IMR-90 (cell line): ENCODE data around the gene TAF1B. TPM values are rescaled to one million over a fixed set of nuclear protein-coding genes. Genes with fewer than 3 reads are reported as not detected.
A peak's percentile ranks its signal among the peaks of the same experiment; 100 is the strongest.

Experiments
- ATAC-seq: fragments of 200-7000 bp; cut with Tn5 transposase; 2 replicates; pipeline ENCODE4 v1.9.1; 2020; ENCODE audit warnings: low read depth, mild to moderate bottlenecking, moderate library complexity
- BruUV-seq: library from RNA; stranded (reverse); fragments of 400-500 nt; replicated peaks from 2 replicates; lab custom pipeline; 2021; lab: Mats Ljungman, UMichigan
- CTCF ChIA-PET: fragments of 300-600 bp; formaldehyde crosslinking; extraction: SDS; loops from one replicate; lab custom pipeline; 2021; ENCODE audit warnings: antibody characterized with exemption; lab: Yijun Ruan, JAX
- POLR2A ChIA-PET: fragments of 300-600 bp; sonication (Branson Sonifier 250); formaldehyde crosslinking; loops from one replicate; lab custom pipeline; 2022; ENCODE audit warnings: antibody characterized with exemption; ENCODE audit not compliant: unreplicated experiment; lab: Charles Lee
- DNase-seq: peaks from one replicate; pipeline ENCODE4 v3.0.0; 2013
- H2AFZ ChIP-seq: replicated peaks from 2 replicates; pipeline ENCODE3; 2013; ENCODE audit warnings: low read length, mild to moderate bottlenecking; ENCODE audit not compliant: poor library complexity
- H2AK5ac ChIP-seq: 2 replicates; pipeline ENCODE4 v1.6.1; 2013; ENCODE audit warnings: low read depth, low read length, inconsistent platforms
- H2AK9ac ChIP-seq: replicated peaks from 2 replicates; pipeline ENCODE3; 2013; ENCODE audit warnings: mild to moderate bottlenecking, low read depth, low read length, moderate library complexity; ENCODE audit not compliant: poor library complexity
- H2BK120ac ChIP-seq: 2 replicates; pipeline ENCODE4 v1.6.1; 2013; ENCODE audit warnings: low read depth, low read length, inconsistent platforms
- H2BK15ac ChIP-seq: 3 replicates; pipeline ENCODE4 v1.6.1; 2013; ENCODE audit warnings: low read depth, low read length, inconsistent platforms
- H2BK20ac ChIP-seq: 2 replicates; pipeline ENCODE4 v1.6.1; 2013; ENCODE audit warnings: low read depth, mild to moderate bottlenecking, inconsistent platforms, low read length, moderate library complexity
- H2BK5ac ChIP-seq: 2 replicates; pipeline ENCODE4 v1.6.1; 2013; ENCODE audit warnings: mild to moderate bottlenecking, low read depth, low read length, inconsistent platforms; ENCODE audit not compliant: poor library complexity, severe bottlenecking
- H3K14ac ChIP-seq: replicated peaks from 2 replicates; pipeline ENCODE4 v1.6.1; 2013; ENCODE audit warnings: low read depth, low read length, inconsistent platforms
- H3K18ac ChIP-seq: 2 replicates; pipeline ENCODE4 v1.6.1; 2013; ENCODE audit warnings: low read depth, low read length, control low read depth
- H3K23ac ChIP-seq: 2 replicates; pipeline ENCODE4 v1.6.1; 2013; ENCODE audit warnings: low read depth, low read length, inconsistent platforms
- H3K27ac ChIP-seq: 2 replicates; pipeline ENCODE4 v1.5.1; 2013; ENCODE audit warnings: mild to moderate bottlenecking, control low read depth, low read length; ENCODE audit not compliant: insufficient read depth
- H3K27me3 ChIP-seq: 2 replicates; pipeline ENCODE4 v1.6.1; 2013; ENCODE audit warnings: low read length; ENCODE audit not compliant: control insufficient read depth, insufficient read depth
- H3K36me3 ChIP-seq: 2 replicates; pipeline ENCODE4 v1.6.1; 2013; ENCODE audit warnings: low read length, mixed read lengths; ENCODE audit not compliant: control insufficient read depth, insufficient read depth
- H3K4ac ChIP-seq: 2 replicates; pipeline ENCODE4 v1.6.1; 2013; ENCODE audit warnings: low read depth, low read length, inconsistent platforms
- H3K4me1 ChIP-seq: 2 replicates; pipeline ENCODE4 v1.6.1; 2013; ENCODE audit warnings: low read length, mixed read lengths; ENCODE audit not compliant: control insufficient read depth, insufficient read depth
- H3K4me2 ChIP-seq: 2 replicates; pipeline ENCODE4 v1.6.1; 2013; ENCODE audit warnings: low read depth, mild to moderate bottlenecking, control low read depth, low read length, moderate library complexity
- H3K4me3 ChIP-seq: 2 replicates; pipeline ENCODE4 v1.5.1; 2013; ENCODE audit warnings: low read depth, mild to moderate bottlenecking, control low read depth, low read length, moderate library complexity; ENCODE audit not compliant: insufficient read depth
- H3K56ac ChIP-seq: 2 replicates; pipeline ENCODE4 v1.6.1; 2013; ENCODE audit warnings: low read length, inconsistent platforms; ENCODE audit not compliant: insufficient read depth; ENCODE audit errors: extremely low read depth
- H3K79me1 ChIP-seq, 2 experiments: 2 replicates each; pipeline ENCODE4 v1.6.1; 2013; ENCODE audit warnings: low read length in 2 of 2, inconsistent platforms in 1 of 2, low read depth in 1 of 2
- H3K9ac ChIP-seq: 2 replicates; pipeline ENCODE4 v1.6.1; 2013; ENCODE audit warnings: low read depth, low read length, control low read depth
- H3K9me1 ChIP-seq: 2 replicates; pipeline ENCODE4 v1.6.1; 2013; ENCODE audit warnings: low read length, inconsistent platforms; ENCODE audit not compliant: insufficient read depth
- H3K9me3 ChIP-seq: 2 replicates; pipeline ENCODE4 v1.6.1; 2013; ENCODE audit warnings: low read length; ENCODE audit not compliant: control insufficient read depth, insufficient read depth
- H4K20me1 ChIP-seq: 2 replicates; pipeline ENCODE4 v1.6.1; 2013; ENCODE audit warnings: low read length, inconsistent platforms; ENCODE audit not compliant: insufficient read depth
- H4K5ac ChIP-seq: 2 replicates; pipeline ENCODE4 v1.6.1; 2013; ENCODE audit warnings: mild to moderate bottlenecking, low read depth, low read length, control low read depth
- H4K8ac ChIP-seq, 2 experiments: 2 replicates each; pipeline ENCODE4 v1.6.1; 2013; ENCODE audit warnings: low read depth in 2 of 2, low read length in 2 of 2, control low read depth in 1 of 2, inconsistent platforms in 1 of 2
- H4K91ac ChIP-seq: 2 replicates; pipeline ENCODE4 v1.6.1; 2013; ENCODE audit warnings: low read depth, low read length, inconsistent platforms; ENCODE audit not compliant: insufficient read depth
- BHLHE40 ChIP-seq: fragments of 150-350 bp; IDR thresholded peaks from 2 replicates; pipeline ENCODE4 v1.6.1; 2016; ENCODE audit warnings: mild to moderate bottlenecking, low read depth, low read length
- CEBPB ChIP-seq: IDR thresholded peaks from 2 replicates; pipeline ENCODE4 v1.6.1; 2012; ENCODE audit warnings: low read depth, low read length, improper control_type of control experiment
- CHD1 ChIP-seq: IDR thresholded peaks from 2 replicates; pipeline ENCODE4 v1.6.1; 2012; ENCODE audit warnings: low read depth, low read length, improper control_type of control experiment
- FOS ChIP-seq: fragments of 150-350 bp; IDR thresholded peaks from 2 replicates; pipeline ENCODE4 v1.6.1; 2016; ENCODE audit warnings: low read depth, low read length
- MAZ ChIP-seq: IDR thresholded peaks from 2 replicates; pipeline ENCODE4 v1.6.1; 2012; ENCODE audit warnings: low read depth, mild to moderate bottlenecking, low read length, improper control_type of control experiment, moderate library complexity, borderline replicate concordance
- NFE2L2 ChIP-seq: fragments of 150-350 bp; IDR thresholded peaks from 2 replicates; pipeline ENCODE4 v1.6.1; 2016; ENCODE audit warnings: low read depth, mild to moderate bottlenecking, low read length
- POLR2A ChIP-seq: IDR thresholded peaks from 2 replicates; pipeline ENCODE4 v1.6.1; 2012; ENCODE audit warnings: mild to moderate bottlenecking, low read depth, low read length
- SMC3 ChIP-seq: fragments of 150-350 bp; IDR thresholded peaks from 2 replicates; pipeline ENCODE4 v1.6.1; 2016; ENCODE audit warnings: low read depth, mild to moderate bottlenecking, antibody characterized with exemption, low read length, moderate library complexity
- WGBS, 2 experiments: methylation state at CpG; one replicate each; pipeline versions ENCODE4 v1.1.5 to v1.1.7; 2013; ENCODE audit warnings: missing lambda C conversion rate in 2 of 2; ENCODE audit not compliant: insufficient read length in 1 of 2; ENCODE audit errors: extremely low coverage in 2 of 2; 5-methylcytosine and 5-hydroxymethylcytosine counted together
- dilution Hi-C: fragments of 300-500 bp; cut with HindIII; formaldehyde crosslinking; loops from one replicate; pipeline ENCODE4 v1.14.3; 2018; ENCODE audit warnings: low sequenced_read_pairs; ENCODE audit not compliant: unreplicated experiment
- in situ Hi-C: fragments of 300-500 bp; cut with MboI; formaldehyde crosslinking; loops from 3 replicates; pipeline ENCODE4 v1.14.3; 2019; ENCODE audit warnings: low sequenced_read_pairs, inconsistent platforms, mixed read lengths
- intact Hi-C: fragments of 100-400 bp; cut with micrococcal nuclease; formaldehyde crosslinking; loops from 2 replicates; pipeline ENCODE4 v1.10.0; 2022
- polyA plus RNA-seq, 3 experiments: library from polyadenylated mRNA; depleted of rRNA; stranded (reverse); fragments of >200 nt; gene quantifications; 2 replicates each; pipeline ENCODE4 v1.2.3, GENCODE V29; 2012; ENCODE audit warnings: low replicate concordance in 1 of 3
- total RNA-seq: library from RNA; depleted of rRNA; stranded (reverse); fragments of >200 nt; gene quantifications from 2 replicates; pipeline ENCODE4 v1.2.3, GENCODE V29; 2012
- TF ChIP-seq, protein P1 (sequence below): conservative IDR thresholded peaks from 2 replicates; pipeline ENCODE4 v1.5.1; 2012; ENCODE audit warnings: mild to moderate bottlenecking, low read depth, low read length, improper control_type of control experiment
- TF ChIP-seq, protein P2 (sequence below): fragments of 150-350 bp; IDR thresholded peaks from 2 replicates; pipeline ENCODE4 v1.6.1; 2016; ENCODE audit warnings: low read depth, mild to moderate bottlenecking, low read length, moderate library complexity, borderline replicate concordance

Gene TAF1B
- total and polyA plus RNA-seq, 2 of the 4 experiments (the other 2 are of a cell fraction) = 8.4 to 19.9 TPM

DNA sequence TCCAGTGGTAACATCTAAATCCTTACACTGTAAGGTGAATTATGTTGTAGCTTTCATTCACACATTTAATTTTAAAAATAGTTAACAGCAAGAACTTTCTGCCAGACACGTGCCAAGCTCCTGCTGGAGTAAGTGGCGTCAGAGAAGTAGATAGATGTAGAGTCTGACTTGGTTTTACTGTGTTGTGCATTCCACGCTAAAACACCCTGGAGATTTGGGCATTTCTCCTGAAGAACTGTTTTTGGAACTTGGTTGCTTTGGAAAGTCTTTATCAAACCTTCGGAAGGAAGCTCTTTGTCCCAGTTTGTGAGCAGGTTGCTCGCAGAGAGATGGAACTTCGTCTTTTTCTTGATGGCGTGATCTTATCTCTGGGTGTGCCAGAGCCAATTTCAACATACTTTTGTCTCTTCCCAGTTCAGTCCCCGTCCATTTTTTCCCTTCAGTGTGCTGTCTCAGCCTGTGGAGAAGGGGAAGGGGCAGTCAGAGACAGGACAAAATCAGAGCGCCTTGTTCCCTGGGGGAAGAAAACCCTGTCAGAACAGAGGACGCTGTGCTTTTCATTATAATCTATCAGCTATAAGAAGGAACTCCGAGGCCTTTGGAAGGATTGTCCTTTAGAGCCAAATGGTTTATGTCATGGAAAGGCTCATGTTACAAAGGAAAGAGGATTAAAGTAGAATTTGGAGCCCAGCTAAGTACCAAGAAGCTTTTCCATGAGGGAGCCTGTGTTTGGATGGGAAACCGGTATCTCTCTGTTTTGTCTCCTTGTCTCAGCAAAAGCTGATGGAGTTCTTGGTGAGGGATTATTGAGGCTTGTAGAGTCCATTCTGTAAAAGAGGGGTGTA is 127.1 kb downstream of the TAF1B start:
- Histone ChIP-seq H3K36me3 (no peaks in the 10 kb centered on the region), H3K18ac (peak overlapping the region; percentile 64), H3K4ac (peak overlapping the region; percentile 62; the same call in 1 of the 2 replicates), H4K91ac (peak overlapping the region; percentile 41), H2AFZ (peak overlapping the region; percentile 56), H2BK120ac (peak overlapping the region; percentile 21), H3K56ac (no peak overlapping the region), H3K79me1 (no peaks in the 10 kb centered on the region), H3K27ac (peak overlapping the region; percentile 76; the same call in 1 of the 2 replicates), H3K9ac (no peak overlapping the region), H3K23ac (no peak overlapping the region), H3K4me1 (peaks cover 32% of the 10 kb centered on the region), H2BK20ac (peak overlapping the region; percentile 40), H3K9me3 (no peaks in the 10 kb centered on the region), H3K9me1 (peaks cover 6% of the 10 kb centered on the region), H2BK5ac (peak overlapping the region; percentile 65), H3K4me2 (peak overlapping the region; percentile 57), H4K5ac (peak overlapping the region; percentile 75), H4K8ac (peak overlapping the region in 1 of 2 experiments; percentile 62; a peak in 1 of 4 replicates), H3K4me3 (no peak overlapping the region), H2AK5ac (peak overlapping the region; percentile 48; the same call in 1 of the 2 replicates), H2AK9ac (no peak overlapping the region), H3K14ac (peak overlapping the region; percentile 49; the same call in 1 of the 2 replicates), H4K20me1 (no peaks in the 10 kb centered on the region), H2BK15ac (peak overlapping the region; percentile 26; the same call in 1 of the 3 replicates), H3K27me3 (no peaks in the 10 kb centered on the region)
- in situ Hi-C loops = no loop called here
- ATAC-seq = no peak
- BruUV-seq = no TSS peak
- DNase-seq = no peak
- ChIA-PET CTCF (interaction anchor here (0.7 kb wide), 1 partner anchor 66 kb away, joined by 3 read pairs; no protein-coding TSS in a partner anchor), POLR2A (no interaction called here)
- intact Hi-C loops = no loop called here
- WGBS, 2 experiments = 56% methylated on average over 2 of the region's 12 CpGs; no CpG with 5 or more reads in 1 of the 2 experiments
- TF ChIP-seq BHLHE40 (no peak), SMC3 (no peak), CHD1 (no peak), NFE2L2 (no peak), FOS (no peak), MAZ (no peak), POLR2A (no peak), CEBPB (no peak)
- TF ChIP-seq, protein P1, sequence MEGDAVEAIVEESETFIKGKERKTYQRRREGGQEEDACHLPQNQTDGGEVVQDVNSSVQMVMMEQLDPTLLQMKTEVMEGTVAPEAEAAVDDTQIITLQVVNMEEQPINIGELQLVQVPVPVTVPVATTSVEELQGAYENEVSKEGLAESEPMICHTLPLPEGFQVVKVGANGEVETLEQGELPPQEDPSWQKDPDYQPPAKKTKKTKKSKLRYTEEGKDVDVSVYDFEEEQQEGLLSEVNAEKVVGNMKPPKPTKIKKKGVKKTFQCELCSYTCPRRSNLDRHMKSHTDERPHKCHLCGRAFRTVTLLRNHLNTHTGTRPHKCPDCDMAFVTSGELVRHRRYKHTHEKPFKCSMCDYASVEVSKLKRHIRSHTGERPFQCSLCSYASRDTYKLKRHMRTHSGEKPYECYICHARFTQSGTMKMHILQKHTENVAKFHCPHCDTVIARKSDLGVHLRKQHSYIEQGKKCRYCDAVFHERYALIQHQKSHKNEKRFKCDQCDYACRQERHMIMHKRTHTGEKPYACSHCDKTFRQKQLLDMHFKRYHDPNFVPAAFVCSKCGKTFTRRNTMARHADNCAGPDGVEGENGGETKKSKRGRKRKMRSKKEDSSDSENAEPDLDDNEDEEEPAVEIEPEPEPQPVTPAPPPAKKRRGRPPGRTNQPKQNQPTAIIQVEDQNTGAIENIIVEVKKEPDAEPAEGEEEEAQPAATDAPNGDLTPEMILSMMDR = no peak
- TF ChIP-seq, protein P2, sequence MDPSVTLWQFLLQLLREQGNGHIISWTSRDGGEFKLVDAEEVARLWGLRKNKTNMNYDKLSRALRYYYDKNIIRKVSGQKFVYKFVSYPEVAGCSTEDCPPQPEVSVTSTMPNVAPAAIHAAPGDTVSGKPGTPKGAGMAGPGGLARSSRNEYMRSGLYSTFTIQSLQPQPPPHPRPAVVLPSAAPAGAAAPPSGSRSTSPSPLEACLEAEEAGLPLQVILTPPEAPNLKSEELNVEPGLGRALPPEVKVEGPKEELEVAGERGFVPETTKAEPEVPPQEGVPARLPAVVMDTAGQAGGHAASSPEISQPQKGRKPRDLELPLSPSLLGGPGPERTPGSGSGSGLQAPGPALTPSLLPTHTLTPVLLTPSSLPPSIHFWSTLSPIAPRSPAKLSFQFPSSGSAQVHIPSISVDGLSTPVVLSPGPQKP = no peak
- dilution Hi-C loops = no loop called here
